Thyroid gland (tissue), 4 donors: ENCODE results near the gene RPUSD4. TPM values are rescaled to one million over a fixed set of nuclear protein-coding genes. Genes with fewer than 3 reads are reported as not detected.

Source experiments
- DNase-seq, 2 donors: peaks; one replicate each; pipeline ENCODE4 v3.0.0-alpha.2; 2019
- H3K27ac ChIP-seq, 3 donors: fragments of 200-600 bp; sonication (generic); 1 replicate in 2 of 3; 2 replicates in 1 of 3; pipeline ENCODE4 v1.5.1; 2016 to 2019; ENCODE audit warnings: mild to moderate bottlenecking in 1 of 3, moderate library complexity in 1 of 3
- H3K27me3 ChIP-seq: fragments of 200-600 bp; sonication (generic); one replicate; pipeline ENCODE4 v1.5.1; 2019
- H3K36me3 ChIP-seq, 2 donors: fragments of 200-600 bp; sonication (generic); one replicate each; pipeline ENCODE4 v1.5.1; 2016 to 2019
- H3K4me1 ChIP-seq, 2 donors: fragments of 200-600 bp; sonication (generic); one replicate each; pipeline ENCODE4 v1.5.1; 2017 to 2019
- H3K4me3 ChIP-seq, 3 donors: fragments of 200-600 bp; sonication (generic); replicated peaks in 1 of 3; 1 replicate in 2 of 3; 2 replicates in 1 of 3; pipeline ENCODE4 v1.5.1; 2016; ENCODE audit warnings: mild to moderate bottlenecking in 1 of 3
- H3K9me3 ChIP-seq: fragments of 200-600 bp; sonication (generic); one replicate; pipeline ENCODE4 v1.5.1; 2017
- CTCF ChIP-seq, 6 experiments: fragments of 200-600 bp in 3 of 6; fragments of 450-650 bp in 3 of 6; sonication (generic) in 3 of 6; IDR thresholded peaks; one replicate each; pipeline ENCODE4 v1.5.1; 2016 to 2019; ENCODE audit warnings: antibody characterized with exemption in 6 of 6, mild to moderate bottlenecking in 2 of 6, inconsistent platforms in 1 of 6, moderate library complexity in 1 of 6
- POLR2A ChIP-seq, 2 donors: fragments of 450-650 bp; IDR thresholded peaks; one replicate each; pipeline ENCODE4 v1.6.1; 2017; ENCODE audit warnings: antibody characterized with exemption in 2 of 2, mild to moderate bottlenecking in 2 of 2, moderate library complexity in 1 of 2
- WGBS, 2 donors: methylation state at CpG; one replicate each; pipeline ENCODE4 v1.1.5; 2017; 5-methylcytosine and 5-hydroxymethylcytosine counted together
- intact Hi-C: fragments of 100-400 bp; cut with DNase I; formaldehyde crosslinking; loops from one replicate; pipeline ENCODE4 v1.15.1; 2023
- total RNA-seq, 4 donors: library from RNA; depleted of rRNA; stranded (reverse); fragments of >200 nt; gene quantifications; one replicate each; pipeline ENCODE4 v1.2.3, GENCODE V29; 2016

Gene RPUSD4
- total RNA-seq, 4 donors from 2014 or later: 10.5 to 17.6 (median 14.6) TPM

- Histone ChIP-seq H3K4me3 (no peak overlapping the region), H3K4me1 (peaks cover 0 to 4% of the 10 kb centered on the region in 2 donors), H3K9me3 (no peaks in the 10 kb centered on the region), H3K36me3 (peaks cover 0 to 7% of the 10 kb centered on the region in 2 donors), H3K27ac (no peak overlapping the region), H3K27me3 (no peaks in the 10 kb centered on the region)
- 97 to 98% methylated on average over 14 to 16 of the region's 16 CpGs for WGBS, 2 donors
- no peak for DNase-seq
- intact Hi-C loops: loop anchor here (5.0 kb wide), 1 partner anchor 251 kb away; no protein-coding TSS in a partner anchor
- TF ChIP-seq POLR2A (IDR thresholded peaks at IDR 0.05): no peak
Measured at GRCh38 chr11:126193038-126193478, 18.4 kb downstream of the RPUSD4 start.

GRCh38 chr11:126192361-126192760, 19.1 kb downstream of the RPUSD4 start:
- Histone ChIP-seq H3K4me3 (no peak overlapping the region), H3K27me3 (no peaks in the 10 kb centered on the region), H3K4me1 (peaks cover 0 to 4% of the 10 kb centered on the region in 2 donors), H3K27ac (peak overlapping the region in 1 of 3 donors; percentile 54), H3K9me3 (no peaks in the 10 kb centered on the region), H3K36me3 (peaks cover 0 to 7% of the 10 kb centered on the region in 2 donors)
- WGBS, 2 donors: 72 to 88% methylated on average over 6 to 7 of the region's 7 CpGs
- no peak for DNase-seq
- no peak for TF ChIP-seq CTCF (IDR thresholded peaks at IDR 0.05)
- TF ChIP-seq POLR2A (IDR thresholded peaks at IDR 0.05): no peak
- intact Hi-C loops: loop anchor here (5.0 kb wide), 1 partner anchor 250 kb away; no protein-coding TSS in a partner anchor

GRCh38 chr11:126191379-126192073, 19.9 kb downstream of the RPUSD4 start:
- DNase-seq: no peak
- no peak overlapping the region for H3K27ac ChIP-seq
- no peak overlapping the region for H3K4me3 ChIP-seq
- H3K36me3 ChIP-seq: no peaks in the 10 kb centered on the region
- H3K4me1 ChIP-seq: peaks cover 6 to 9% of the 10 kb centered on the region in 2 donors
- TF ChIP-seq CTCF (IDR thresholded peaks at IDR 0.05): no peak
- no peak for TF ChIP-seq POLR2A (IDR thresholded peaks at IDR 0.05)
- WGBS, 2 donors: 97 to 99% methylated on average over 11 of the region's 11 CpGs
- H3K9me3 ChIP-seq: no peaks in the 10 kb centered on the region
- no peaks in the 10 kb centered on the region for H3K27me3 ChIP-seq
- intact Hi-C loops: loop anchor here (5.0 kb wide), 1 partner anchor 249 kb away; no protein-coding TSS in a partner anchor

- intact Hi-C loops: loop anchor here (5.0 kb wide), 1 partner anchor 248 kb away; no protein-coding TSS in a partner anchor
- H3K36me3 ChIP-seq: no peaks in the 10 kb centered on the region
- no peak overlapping the region for H3K27ac ChIP-seq
- TF ChIP-seq CTCF (IDR thresholded peaks at IDR 0.05): no peak
- TF ChIP-seq POLR2A (IDR thresholded peaks at IDR 0.05): no peak
- DNase-seq: no peak
- peaks cover 11 to 17% of the 10 kb centered on the region in 2 donors for H3K4me1 ChIP-seq
- H3K4me3 ChIP-seq: no peak overlapping the region
- no peaks in the 10 kb centered on the region for H3K9me3 ChIP-seq
- 89 to 92% methylated on average over 14 of the region's 14 CpGs for WGBS, 2 donors
- H3K27me3 ChIP-seq: no peaks in the 10 kb centered on the region
Measured at GRCh38 chr11:126190792-126191191, 20.7 kb downstream of the RPUSD4 start.

- no peak overlapping the region for H3K4me3 ChIP-seq
- no peaks in the 10 kb centered on the region for H3K27me3 ChIP-seq
- no peaks in the 10 kb centered on the region for H3K36me3 ChIP-seq
- no peak overlapping the region for H3K27ac ChIP-seq
- H3K4me1 ChIP-seq: peaks cover 15 to 25% of the 10 kb centered on the region in 2 donors
- no peak for DNase-seq
- 91 to 93% methylated on average over 21 to 22 of the region's 22 CpGs for WGBS, 2 donors
- intact Hi-C loops: loop anchor here (5.0 kb wide), 1 partner anchor 127 kb away; the partner anchor contains the start of gene CDON
- no peak for TF ChIP-seq CTCF (IDR thresholded peaks at IDR 0.05)
- no peak for TF ChIP-seq POLR2A (IDR thresholded peaks at IDR 0.05)
- H3K9me3 ChIP-seq: no peaks in the 10 kb centered on the region
Measured at GRCh38 chr11:126189109-126189929, 22.1 kb downstream of the RPUSD4 start.
